HG03045 (cell line): ENCODE data around the gene DACT1.
"Not testable (repeated sequence)": the region's sequence is repeated elsewhere in the genome, so short reads cannot be mapped to it uniquely, and the experiment has no call there.

Source experiments
- ATAC-seq: cut with Tn5 transposase; IDR thresholded peaks from one replicate; pipeline ENCODE4 v1.9.1; 2021; ENCODE audit warnings: mild to moderate bottlenecking, moderate library complexity; ENCODE audit not compliant: unreplicated experiment

DACT1 gene

GRCh38 chr14:58637391-58638230, at the start of gene DACT1:
Gene DACT1, plus strand, starts transcription at chr14:58637962. Its CDS starts 241 bp downstream, at chr14:58638203.
- peak; percentile 53 for ATAC-seq

GRCh38 chr14:58588321-58588720, 49.4 kb upstream of the DACT1 start:
- ATAC-seq = not testable (repeated sequence)

GRCh38 chr14:58593977-58594376, 43.8 kb upstream of the DACT1 start:
- ATAC-seq = no peak

- no peak for ATAC-seq
These were observed 40.7 kb upstream of the DACT1 start for GRCh38 chr14:58597041-58597440.

- ATAC-seq = no peak
These were observed 39.5 kb upstream of the DACT1 start for GRCh38 chr14:58598028-58598803.

GRCh38 chr14:58598804-58599525, 38.8 kb upstream of the DACT1 start:
- ATAC-seq = no peak

GRCh38 chr14:58599707-58600106, 38.1 kb upstream of the DACT1 start:
- no peak for ATAC-seq

GRCh38 chr14:58605465-58605864, 32.3 kb upstream of the DACT1 start:
- ATAC-seq = no peak

- ATAC-seq = no peak
These were observed 30.4 kb upstream of the DACT1 start for GRCh38 chr14:58607131-58607951.

GRCh38 chr14:58607952-58608317, 29.8 kb upstream of the DACT1 start:
- no peak for ATAC-seq

- no peak for ATAC-seq
These were observed 20.1 kb upstream of the DACT1 start for GRCh38 chr14:58617619-58618018.

- no peak for ATAC-seq
These were observed 17.8 kb upstream of the DACT1 start for GRCh38 chr14:58620011-58620410.

- ATAC-seq = no peak
These were observed 12.3 kb upstream of the DACT1 start for GRCh38 chr14:58625438-58625837.

- ATAC-seq = no peak
These were observed 11.3 kb upstream of the DACT1 start for GRCh38 chr14:58626431-58626831.

GRCh38 chr14:58628406-58628805, 9.4 kb upstream of the DACT1 start:
- no peak for ATAC-seq

- ATAC-seq = no peak
These were observed 8.5 kb upstream of the DACT1 start for GRCh38 chr14:58629281-58629680.

- ATAC-seq = no peak
These were observed 6.0 kb upstream of the DACT1 start for GRCh38 chr14:58631732-58632131.

GRCh38 chr14:58633831-58634230, 3.9 kb upstream of the DACT1 start:
- no peak for ATAC-seq

- ATAC-seq = no peak
These were observed 3.2 kb upstream of the DACT1 start for GRCh38 chr14:58634406-58635090.
